HepG2 (cell line): ENCODE measurements around the gene CHMP1B. TPM values are rescaled to one million over a fixed set of nuclear protein-coding genes. Genes with fewer than 3 reads are reported as not detected.

Source experiments
- DPF2 ChIP-seq: sonication (generic); formaldehyde crosslinking; IDR thresholded peaks from 2 replicates; pipeline ENCODE4 v1.4.0; 2020; ENCODE audit warnings: mild to moderate bottlenecking, low read depth, missing genetic modification reagents, borderline replicate concordance
- ELF3 ChIP-seq: IDR thresholded peaks from 2 replicates; pipeline ENCODE4 v1.6.1; 2016; ENCODE audit warnings: missing genetic modification reagents, missing compliant biosample characterization
- KAT2B ChIP-seq: fragments of 150-350 bp; IDR thresholded peaks from 2 replicates; pipeline ENCODE4 v1.6.1; 2014; ENCODE audit warnings: low read depth, low read length, borderline replicate concordance
- ZNF772 ChIP-seq: sonication (generic); formaldehyde crosslinking; IDR thresholded peaks from 2 replicates; pipeline ENCODE4 v1.5.0; 2020; ENCODE audit warnings: mild to moderate bottlenecking, missing genetic modification reagents
- ZSCAN29 ChIP-seq: sonication (generic); formaldehyde crosslinking; conservative IDR thresholded peaks from 2 replicates; pipeline ENCODE4 v1.4.0; 2020; ENCODE audit warnings: mild to moderate bottlenecking, missing genetic modification reagents
- ZZZ3 ChIP-seq: sonication (generic); formaldehyde crosslinking; IDR thresholded peaks from 2 replicates; pipeline ENCODE4 v1.4.0; 2020; ENCODE audit warnings: missing genetic modification reagents, mild to moderate bottlenecking, borderline replicate concordance
- polyA plus RNA-seq, 8 experiments: library from polyadenylated mRNA; depleted of rRNA in 3 of 8; stranded (reverse) in 7 of 8; unstranded in 1 of 8; fragments of >200 nt; fragmentation: Illumina TruSeq in 4 of 8; extraction: Trizol in 4 of 8; gene quantifications; 2 replicates each; pipeline versions ENCODE4 v1.2.1 to v1.2.3, GENCODE V29; 2011 to 2016; ENCODE audit warnings: low read depth in 4 of 8, missing spikeins in 1 of 8, mixed read lengths in 1 of 8; ENCODE audit not compliant: insufficient read depth in 1 of 8
- total RNA-seq, 5 experiments: library from RNA; depleted of rRNA; stranded (reverse); fragments of >200 nt; fragmentation: Illumina TruSeq; extraction: Trizol; gene quantifications; 2 replicates each; pipeline ENCODE4 v1.2.3, GENCODE V29; 2016; ENCODE audit warnings: low read depth in 1 of 5
- TF ChIP-seq, protein P1 (sequence below), 2 experiments: sonication (generic) in 1 of 2; formaldehyde crosslinking in 1 of 2; IDR thresholded peaks; 2 replicates each; pipeline versions ENCODE4 v1.6.1 to v1.9.0; 2014 to 2022; ENCODE audit warnings: antibody characterized with exemption in 1 of 2, borderline replicate concordance in 1 of 2, inconsistent platforms in 1 of 2, low read depth in 1 of 2, missing genetic modification reagents in 1 of 2
- TF ChIP-seq, protein P2 (sequence below): sonication (generic); formaldehyde crosslinking; IDR thresholded peaks from 2 replicates; pipeline ENCODE4 v1.9.0; 2021; ENCODE audit warnings: missing genetic modification reagents, borderline replicate concordance
- TF ChIP-seq, protein P3 (sequence below): sonication (generic); formaldehyde crosslinking; IDR thresholded peaks from 2 replicates; pipeline ENCODE4 v1.4.0; 2020; ENCODE audit warnings: mild to moderate bottlenecking, missing genetic modification reagents, borderline replicate concordance
- TF ChIP-seq, protein P4 (sequence below): sonication (generic); formaldehyde crosslinking; IDR thresholded peaks from 2 replicates; pipeline ENCODE4 v1.4.0; 2020; ENCODE audit warnings: missing genetic modification reagents; ENCODE audit errors: not compliant biosample characterization
- TF ChIP-seq, protein P5 (sequence below): sonication (generic); formaldehyde crosslinking; IDR thresholded peaks from 2 replicates; pipeline ENCODE4 v1.4.0; 2020; ENCODE audit warnings: missing genetic modification reagents

Gene CHMP1B
- total and polyA plus RNA-seq, 2 of the 13 experiments (the other 11 are each of a cell fraction or from before 2014, with no cell fraction given), result 18.8 to 20.2 TPM

DNA sequence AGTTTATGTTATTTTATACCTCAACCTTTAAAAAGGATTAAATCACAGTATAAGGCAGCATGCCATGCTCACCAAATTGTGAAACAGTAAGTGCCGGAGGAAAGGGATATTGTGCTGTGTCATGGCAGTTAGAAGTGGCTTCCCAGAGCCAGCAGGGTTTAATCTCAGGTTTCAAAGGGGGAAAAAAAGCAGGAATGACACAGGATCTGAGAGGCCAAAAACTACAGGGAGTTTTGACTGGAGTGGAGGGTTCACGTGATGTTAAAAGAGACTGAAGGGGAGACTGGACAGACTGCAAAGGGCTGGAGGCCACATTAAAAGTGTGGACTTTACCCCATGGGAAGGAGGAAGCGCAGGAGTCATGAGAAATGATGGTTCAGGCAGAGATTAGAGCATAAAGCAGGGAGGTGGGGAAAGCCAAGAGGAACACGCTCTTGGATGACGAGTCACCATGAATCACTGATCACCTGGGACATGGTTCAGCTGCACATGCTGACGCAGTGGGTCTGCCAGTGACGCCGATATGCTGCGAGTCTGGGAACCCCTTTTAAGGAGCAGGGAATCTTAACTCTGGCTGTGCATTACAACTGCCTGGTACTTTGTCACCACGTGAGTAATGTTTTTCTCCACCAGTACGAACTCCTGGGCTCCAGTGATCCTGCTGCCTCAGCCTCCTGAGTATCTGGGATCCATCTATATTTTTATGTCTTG is 6.1 kb downstream of the CHMP1B start (continued):
- TF ChIP-seq, protein P1, sequence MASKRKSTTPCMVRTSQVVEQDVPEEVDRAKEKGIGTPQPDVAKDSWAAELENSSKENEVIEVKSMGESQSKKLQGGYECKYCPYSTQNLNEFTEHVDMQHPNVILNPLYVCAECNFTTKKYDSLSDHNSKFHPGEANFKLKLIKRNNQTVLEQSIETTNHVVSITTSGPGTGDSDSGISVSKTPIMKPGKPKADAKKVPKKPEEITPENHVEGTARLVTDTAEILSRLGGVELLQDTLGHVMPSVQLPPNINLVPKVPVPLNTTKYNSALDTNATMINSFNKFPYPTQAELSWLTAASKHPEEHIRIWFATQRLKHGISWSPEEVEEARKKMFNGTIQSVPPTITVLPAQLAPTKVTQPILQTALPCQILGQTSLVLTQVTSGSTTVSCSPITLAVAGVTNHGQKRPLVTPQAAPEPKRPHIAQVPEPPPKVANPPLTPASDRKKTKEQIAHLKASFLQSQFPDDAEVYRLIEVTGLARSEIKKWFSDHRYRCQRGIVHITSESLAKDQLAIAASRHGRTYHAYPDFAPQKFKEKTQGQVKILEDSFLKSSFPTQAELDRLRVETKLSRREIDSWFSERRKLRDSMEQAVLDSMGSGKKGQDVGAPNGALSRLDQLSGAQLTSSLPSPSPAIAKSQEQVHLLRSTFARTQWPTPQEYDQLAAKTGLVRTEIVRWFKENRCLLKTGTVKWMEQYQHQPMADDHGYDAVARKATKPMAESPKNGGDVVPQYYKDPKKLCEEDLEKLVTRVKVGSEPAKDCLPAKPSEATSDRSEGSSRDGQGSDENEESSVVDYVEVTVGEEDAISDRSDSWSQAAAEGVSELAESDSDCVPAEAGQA (IDR thresholded peaks at IDR 0.05; ENCODE audit: low read depth), result peak; percentile 91
- TF ChIP-seq, protein P1 (CRISPR knock-in tag; IDR thresholded peaks at IDR 0.05; ENCODE audit: borderline replicate concordance), result no peak
- no peak for TF ChIP-seq ZZZ3 (CRISPR knock-in tag)
- 0 out of 2 replicates have a peak, but pooled peaks have one; percentile 39 for TF ChIP-seq ZNF772 (CRISPR knock-in tag)
- TF ChIP-seq, protein P2, sequence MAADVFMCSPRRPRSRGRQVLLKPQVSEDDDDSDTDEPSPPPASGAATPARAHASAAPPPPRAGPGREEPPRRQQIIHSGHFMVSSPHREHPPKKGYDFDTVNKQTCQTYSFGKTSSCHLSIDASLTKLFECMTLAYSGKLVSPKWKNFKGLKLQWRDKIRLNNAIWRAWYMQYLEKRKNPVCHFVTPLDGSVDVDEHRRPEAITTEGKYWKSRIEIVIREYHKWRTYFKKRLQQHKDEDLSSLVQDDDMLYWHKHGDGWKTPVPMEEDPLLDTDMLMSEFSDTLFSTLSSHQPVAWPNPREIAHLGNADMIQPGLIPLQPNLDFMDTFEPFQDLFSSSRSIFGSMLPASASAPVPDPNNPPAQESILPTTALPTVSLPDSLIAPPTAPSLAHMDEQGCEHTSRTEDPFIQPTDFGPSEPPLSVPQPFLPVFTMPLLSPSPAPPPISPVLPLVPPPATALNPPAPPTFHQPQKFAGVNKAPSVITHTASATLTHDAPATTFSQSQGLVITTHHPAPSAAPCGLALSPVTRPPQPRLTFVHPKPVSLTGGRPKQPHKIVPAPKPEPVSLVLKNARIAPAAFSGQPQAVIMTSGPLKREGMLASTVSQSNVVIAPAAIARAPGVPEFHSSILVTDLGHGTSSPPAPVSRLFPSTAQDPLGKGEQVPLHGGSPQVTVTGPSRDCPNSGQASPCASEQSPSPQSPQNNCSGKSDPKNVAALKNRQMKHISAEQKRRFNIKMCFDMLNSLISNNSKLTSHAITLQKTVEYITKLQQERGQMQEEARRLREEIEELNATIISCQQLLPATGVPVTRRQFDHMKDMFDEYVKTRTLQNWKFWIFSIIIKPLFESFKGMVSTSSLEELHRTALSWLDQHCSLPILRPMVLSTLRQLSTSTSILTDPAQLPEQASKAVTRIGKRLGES (CRISPR knock-in tag), result no peak
- TF ChIP-seq, protein P3, sequence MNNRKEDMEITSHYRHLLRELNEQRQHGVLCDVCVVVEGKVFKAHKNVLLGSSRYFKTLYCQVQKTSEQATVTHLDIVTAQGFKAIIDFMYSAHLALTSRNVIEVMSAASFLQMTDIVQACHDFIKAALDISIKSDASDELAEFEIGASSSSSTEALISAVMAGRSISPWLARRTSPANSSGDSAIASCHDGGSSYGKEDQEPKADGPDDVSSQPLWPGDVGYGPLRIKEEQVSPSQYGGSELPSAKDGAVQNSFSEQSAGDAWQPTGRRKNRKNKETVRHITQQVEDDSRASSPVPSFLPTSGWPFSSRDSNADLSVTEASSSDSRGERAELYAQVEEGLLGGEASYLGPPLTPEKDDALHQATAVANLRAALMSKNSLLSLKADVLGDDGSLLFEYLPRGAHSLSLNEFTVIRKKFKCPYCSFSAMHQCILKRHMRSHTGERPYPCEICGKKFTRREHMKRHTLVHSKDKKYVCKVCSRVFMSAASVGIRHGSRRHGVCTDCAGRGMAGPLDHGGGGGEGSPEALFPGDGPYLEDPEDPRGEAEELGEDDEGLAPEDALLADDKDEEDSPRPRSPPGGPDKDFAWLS (CRISPR knock-in tag), result no peak
- TF ChIP-seq, protein P4, sequence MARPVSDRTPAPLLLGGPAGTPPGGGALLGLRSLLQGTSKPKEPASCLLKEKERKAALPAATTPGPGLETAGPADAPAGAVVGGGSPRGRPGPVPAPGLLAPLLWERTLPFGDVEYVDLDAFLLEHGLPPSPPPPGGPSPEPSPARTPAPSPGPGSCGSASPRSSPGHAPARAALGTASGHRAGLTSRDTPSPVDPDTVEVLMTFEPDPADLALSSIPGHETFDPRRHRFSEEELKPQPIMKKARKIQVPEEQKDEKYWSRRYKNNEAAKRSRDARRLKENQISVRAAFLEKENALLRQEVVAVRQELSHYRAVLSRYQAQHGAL (CRISPR knock-in tag), result no peak
- TF ChIP-seq ZSCAN29 (CRISPR knock-in tag), result no peak
- TF ChIP-seq DPF2 (CRISPR knock-in tag), result peak; percentile 48; the same call in 1 of the 2 replicates
- TF ChIP-seq KAT2B, result no peak
- peak; percentile 95 for TF ChIP-seq ELF3 (CRISPR knock-in tag)
- TF ChIP-seq, protein P5, sequence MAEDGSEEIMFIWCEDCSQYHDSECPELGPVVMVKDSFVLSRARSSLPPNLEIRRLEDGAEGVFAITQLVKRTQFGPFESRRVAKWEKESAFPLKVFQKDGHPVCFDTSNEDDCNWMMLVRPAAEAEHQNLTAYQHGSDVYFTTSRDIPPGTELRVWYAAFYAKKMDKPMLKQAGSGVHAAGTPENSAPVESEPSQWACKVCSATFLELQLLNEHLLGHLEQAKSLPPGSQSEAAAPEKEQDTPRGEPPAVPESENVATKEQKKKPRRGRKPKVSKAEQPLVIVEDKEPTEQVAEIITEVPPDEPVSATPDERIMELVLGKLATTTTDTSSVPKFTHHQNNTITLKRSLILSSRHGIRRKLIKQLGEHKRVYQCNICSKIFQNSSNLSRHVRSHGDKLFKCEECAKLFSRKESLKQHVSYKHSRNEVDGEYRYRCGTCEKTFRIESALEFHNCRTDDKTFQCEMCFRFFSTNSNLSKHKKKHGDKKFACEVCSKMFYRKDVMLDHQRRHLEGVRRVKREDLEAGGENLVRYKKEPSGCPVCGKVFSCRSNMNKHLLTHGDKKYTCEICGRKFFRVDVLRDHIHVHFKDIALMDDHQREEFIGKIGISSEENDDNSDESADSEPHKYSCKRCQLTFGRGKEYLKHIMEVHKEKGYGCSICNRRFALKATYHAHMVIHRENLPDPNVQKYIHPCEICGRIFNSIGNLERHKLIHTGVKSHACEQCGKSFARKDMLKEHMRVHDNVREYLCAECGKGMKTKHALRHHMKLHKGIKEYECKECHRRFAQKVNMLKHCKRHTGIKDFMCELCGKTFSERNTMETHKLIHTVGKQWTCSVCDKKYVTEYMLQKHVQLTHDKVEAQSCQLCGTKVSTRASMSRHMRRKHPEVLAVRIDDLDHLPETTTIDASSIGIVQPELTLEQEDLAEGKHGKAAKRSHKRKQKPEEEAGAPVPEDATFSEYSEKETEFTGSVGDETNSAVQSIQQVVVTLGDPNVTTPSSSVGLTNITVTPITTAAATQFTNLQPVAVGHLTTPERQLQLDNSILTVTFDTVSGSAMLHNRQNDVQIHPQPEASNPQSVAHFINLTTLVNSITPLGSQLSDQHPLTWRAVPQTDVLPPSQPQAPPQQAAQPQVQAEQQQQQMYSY (CRISPR knock-in tag), result no peak
